ENCODE measurements around the gene MYOF.

- TF ChIP-seq CTCF (optimal IDR thresholded peaks at IDR 0.05 in 1 of 3, IDR thresholded peaks at IDR 0.05 in 1 of 3, conservative IDR thresholded peaks at IDR 0.05 in 1 of 3; ENCODE audit: extremely low read depth in 1 of 3, insufficient read depth in 2 of 3, low read length in 3 of 3) (no peak), EZH2 (IDR thresholded peaks at IDR 0.05; ENCODE audit: low read length) (no peak)
These were observed 118.1 kb downstream of the MYOF start for GRCh38 chr10:93363891-93364648.
